Measurements from ENCODE around the gene ZNF133.

GRCh38 chr20:18256440-18257090 is 31.8 kb upstream of the ZNF133 start:
- TF ChIP-seq CTCF (IDR thresholded peaks at IDR 0.05; ENCODE audit: poor library complexity) (no peak), EZH2 (IDR thresholded peaks at IDR 0.05; ENCODE audit: borderline replicate concordance) (no peak), EZH2phosphoT487 (IDR thresholded peaks at IDR 0.05; ENCODE audit: low read depth, severe bottlenecking, unreplicated experiment) (no peak)

Measured in hepatocyte (in vitro differentiated cells).